GM12878 (cell line): Measurements from ENCODE around the gene AP4S1. TPM values are rescaled to one million over a fixed set of nuclear protein-coding genes. Genes with fewer than 3 reads are reported as not detected.

Experiments used
- ATAC-seq: fragments of 200-7000 bp; cut with Tn5 transposase; 3 replicates; pipeline ENCODE4 v1.9.1; 2020; ENCODE audit warnings: mild to moderate bottlenecking, moderate library complexity
- BruUV-seq: library from RNA; stranded (reverse); fragments of 400-500 nt; replicated peaks from 2 replicates; lab custom pipeline; 2021; lab: Mats Ljungman, UMichigan
- CTCF ChIA-PET: fragments of 300-600 bp; sonication (Branson Sonifier 250); formaldehyde crosslinking; extraction: SDS; loops from one replicate; lab custom pipeline; 2021; ENCODE audit warnings: inconsistent platforms; lab: Yijun Ruan, JAX
- POLR2A ChIA-PET: fragments of 350-600 bp; formaldehyde crosslinking; extraction: SDS; loops from one replicate; lab custom pipeline; 2021; ENCODE audit warnings: inconsistent platforms; lab: Charles Lee
- RAD21 ChIA-PET: fragments of 300-600 bp; sonication (Branson Sonifier 250); formaldehyde crosslinking; loops from one replicate; lab custom pipeline; 2023; ENCODE audit warnings: antibody characterized with exemption; ENCODE audit not compliant: unreplicated experiment; lab: Charles Lee
- SMC1A ChIA-PET: fragments of 300-600 bp; sonication (Branson Sonifier 250); formaldehyde crosslinking; loops from one replicate; lab custom pipeline; 2023; ENCODE audit not compliant: unreplicated experiment, uncharacterized antibody; lab: Charles Lee
- DNase-seq: peaks from one replicate; pipeline ENCODE4 v3.0.0-alpha.2; 2011; ENCODE audit warnings: low read depth, low spot score
- FAIRE-seq: peaks from 3 replicates; lab custom pipeline; 2011; peaks lifted over from hg19 to GRCh38; lab: Jason Lieb, UNC
- H2AFZ ChIP-seq: 2 replicates; pipeline ENCODE4 v1.6.0; 2011; ENCODE audit warnings: low read depth, low read length, control low read depth; ENCODE audit not compliant: control insufficient read depth
- H3K27ac ChIP-seq: 2 replicates; pipeline ENCODE4 v1.5.1; 2011; ENCODE audit warnings: control low read depth; ENCODE audit not compliant: control insufficient read depth, insufficient read depth
- H3K27me3 ChIP-seq, 2 experiments: replicated peaks in 1 of 2; 2 replicates each; pipeline versions ENCODE4 v1.6.0 to v1.6.1; 2011; ENCODE audit warnings: low read length in 1 of 2; ENCODE audit not compliant: control insufficient read depth in 2 of 2, insufficient read depth in 2 of 2
- H3K36me3 ChIP-seq, 2 experiments: 2 replicates each; pipeline ENCODE4 v1.5.1; 2011; ENCODE audit warnings: low read length in 1 of 2; ENCODE audit not compliant: control insufficient read depth in 2 of 2, insufficient read depth in 2 of 2
- H3K4me1 ChIP-seq: 2 replicates; pipeline ENCODE4 v1.6.1; 2011; ENCODE audit warnings: mild to moderate bottlenecking, low read length, moderate library complexity, mixed read lengths; ENCODE audit not compliant: control insufficient read depth, insufficient read depth
- H3K4me2 ChIP-seq: 2 replicates; pipeline ENCODE4 v1.6.0; 2011; ENCODE audit warnings: control low read depth; ENCODE audit not compliant: control insufficient read depth, insufficient read depth
- H3K4me3 ChIP-seq: fragments of 200-600 bp; sonication (generic); 2 replicates; pipeline ENCODE4 v1.5.1; 2016
- H3K79me2 ChIP-seq: 2 replicates; pipeline ENCODE4 v1.6.0; 2011; ENCODE audit warnings: low read length; ENCODE audit not compliant: control insufficient read depth, insufficient read depth
- H3K9ac ChIP-seq: 2 replicates; pipeline ENCODE4 v1.8.0; 2011; ENCODE audit warnings: low read length, control low read depth, mixed read lengths; ENCODE audit not compliant: control insufficient read depth, insufficient read depth
- H3K9me3 ChIP-seq: replicated peaks from 3 replicates; pipeline ENCODE4 v1.5.1; 2011; ENCODE audit warnings: mild to moderate bottlenecking, low read length; ENCODE audit not compliant: control insufficient read depth, insufficient read depth
- H4K20me1 ChIP-seq: 2 replicates; pipeline ENCODE4 v1.6.0; 2011; ENCODE audit not compliant: control insufficient read depth, insufficient read depth
- CHD1 ChIP-seq: IDR thresholded peaks from 2 replicates; pipeline ENCODE4 v1.6.1; 2012; ENCODE audit warnings: low read depth, low read length, improper control_type of control experiment
- ELK1 ChIP-seq: IDR thresholded peaks from 2 replicates; pipeline ENCODE4 v1.6.1; 2012; ENCODE audit warnings: low read depth, low read length, improper control_type of control experiment
- ESRRA ChIP-seq: IDR thresholded peaks from 2 replicates; pipeline ENCODE4 v1.6.1; 2012; ENCODE audit warnings: mild to moderate bottlenecking, low read length, improper control_type of control experiment
- ETV6 ChIP-seq, 2 experiments: fragments of 450-650 bp in 1 of 2; IDR thresholded peaks in 1 of 2; conservative IDR thresholded peaks in 1 of 2; 2 replicates each; pipeline ENCODE4 v1.6.1; 2014; ENCODE audit warnings: antibody characterized with exemption in 1 of 2, borderline replicate concordance in 1 of 2, low read depth in 1 of 2, mild to moderate bottlenecking in 1 of 2, moderate library complexity in 1 of 2
- FOS ChIP-seq: IDR thresholded peaks from 3 replicates; pipeline ENCODE4 v1.6.1; 2011; ENCODE audit warnings: borderline replicate concordance; ENCODE audit not compliant: insufficient read length; ENCODE audit errors: extremely low read depth
- KDM1A ChIP-seq: fragments of 200-600 bp; sonication (generic); IDR thresholded peaks from 2 replicates; pipeline ENCODE4 v1.6.1; 2016; ENCODE audit warnings: borderline replicate concordance
- MTA3 ChIP-seq: IDR thresholded peaks from 2 replicates; pipeline ENCODE4 v1.6.1; 2012; ENCODE audit warnings: low read length, inconsistent platforms, borderline replicate concordance
- MYC ChIP-seq: IDR thresholded peaks from 2 replicates; pipeline ENCODE4 v1.6.1; 2011; ENCODE audit warnings: mild to moderate bottlenecking, low read length, moderate library complexity, inconsistent platforms; ENCODE audit not compliant: insufficient read depth, insufficient replicate concordance, insufficient read length, severe bottlenecking
- NR2C1 ChIP-seq: fragments of 450-650 bp; IDR thresholded peaks from 2 replicates; pipeline ENCODE4 v1.6.1; 2017; ENCODE audit warnings: antibody characterized with exemption, mild to moderate bottlenecking, moderate library complexity
- PAX8 ChIP-seq: fragments of 450-650 bp; IDR thresholded peaks from 2 replicates; pipeline ENCODE4 v1.6.1; 2017; ENCODE audit warnings: mild to moderate bottlenecking, moderate library complexity
- POU2F2 ChIP-seq: IDR thresholded peaks from 3 replicates; pipeline ENCODE4 v1.6.1; 2011; ENCODE audit warnings: low read depth, mild to moderate bottlenecking, low read length, borderline replicate concordance
- PRDM15 ChIP-seq: fragments of 450-650 bp; formaldehyde crosslinking; IDR thresholded peaks from 2 replicates; pipeline ENCODE4 v1.4.0; 2020; ENCODE audit warnings: mild to moderate bottlenecking, moderate library complexity
- RCOR1 ChIP-seq: conservative IDR thresholded peaks from 2 replicates; pipeline ENCODE4 v1.6.1; 2012; ENCODE audit warnings: low read depth, low read length, improper control_type of control experiment
- ZNF24 ChIP-seq: fragments of 450-650 bp; IDR thresholded peaks from 2 replicates; pipeline ENCODE4 v1.6.1; 2017; ENCODE audit warnings: antibody characterized with exemption, mild to moderate bottlenecking
- WGBS: methylation state at CpG from one replicate; pipeline ENCODE4 v1.1.6; 2016; ENCODE audit warnings: low lambda C conversion rate; ENCODE audit not compliant: insufficient replicate concordance, insufficient coverage; ENCODE audit errors: missing lambda C conversion rate; 5-methylcytosine and 5-hydroxymethylcytosine counted together
- in situ Hi-C: fragments of 300-500 bp; cut with MboI; formaldehyde crosslinking; loops from 9 replicates; pipeline ENCODE4 v1.14.3; 2018; ENCODE audit warnings: mixed read lengths
- intact Hi-C: fragments of 100-400 bp; cut with micrococcal nuclease; formaldehyde crosslinking; loops from one replicate; pipeline ENCODE4 v1.14.2; 2022; ENCODE audit not compliant: unreplicated experiment
- polyA plus RNA-seq, 11 experiments: library from polyadenylated mRNA; depleted of rRNA in 4 of 11; unstranded in 6 of 11; stranded (reverse) in 5 of 11; fragments of >200 nt; fragmentation: Nextera tagmentation in 4 of 11; fragmentation: Illumina TruSeq in 1 of 11; extraction: Ambion mirVana in 4 of 11; extraction: Trizol in 1 of 11; gene quantifications; 1 replicate in 1 of 11; 2 replicates in 10 of 11; pipeline versions ENCODE4 v1.2.1 to v1.2.3, GENCODE V29; 2011 to 2016; ENCODE audit warnings: inconsistent platforms in 2 of 11, missing spikeins in 2 of 11, low read depth in 1 of 11
- total RNA-seq, 4 experiments: library from RNA; depleted of rRNA in 3 of 4; stranded (reverse); fragments of >200 nt in 3 of 4; fragmentation: Illumina TruSeq in 1 of 4; extraction: Trizol in 1 of 4; gene quantifications; 2 replicates each; pipeline versions ENCODE4 v1.2.1 to v1.2.3, GENCODE V29; 2013 to 2021
- TF ChIP-seq, protein P1 (sequence below): fragments of 450-650 bp; IDR thresholded peaks from 2 replicates; pipeline ENCODE4 v1.6.1; 2017; ENCODE audit warnings: low read depth, mild to moderate bottlenecking, moderate library complexity
- TF ChIP-seq, protein P2 (sequence below): IDR thresholded peaks from 2 replicates; pipeline ENCODE4 v1.6.1; 2011; ENCODE audit warnings: mild to moderate bottlenecking, low read depth, low read length, moderate library complexity; ENCODE audit not compliant: insufficient replicate concordance

AP4S1 gene
- total and polyA plus RNA-seq, 10 of the 15 experiments (the other 5 are each of a cell fraction or from before 2014, with no cell fraction given) = 3.6 to 9.0 (median 5.7) TPM

DNA sequence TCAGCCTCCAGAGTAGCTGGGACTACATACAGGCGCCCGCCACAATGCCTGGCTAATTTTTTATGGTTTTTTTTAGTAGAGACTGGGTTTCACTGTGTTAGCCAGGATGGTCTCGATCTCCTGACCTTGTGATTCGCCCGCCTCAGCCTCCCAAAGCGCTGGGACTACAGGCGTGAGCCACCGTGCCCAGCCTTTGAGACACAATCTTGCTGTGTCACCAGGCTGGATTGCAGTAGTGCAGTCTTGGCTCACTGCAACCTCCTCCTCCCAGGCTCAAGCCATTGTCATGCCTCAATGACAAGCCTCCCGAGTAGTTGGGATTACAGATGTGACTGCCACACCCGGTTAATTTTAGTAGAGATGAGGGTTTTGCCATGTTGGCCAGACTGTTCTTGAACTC is 22.1 kb downstream of the AP4S1 start:
- H3K4me1 ChIP-seq = no peaks in the 10 kb centered on the region
- no peaks in the 10 kb centered on the region for H3K9me3 ChIP-seq
- no peak for ATAC-seq
- no peaks in the 10 kb centered on the region for H3K79me2 ChIP-seq
- DNase-seq = no peak
- no peak overlapping the region for H3K4me3 ChIP-seq
- no TSS peak for BruUV-seq
- no peak overlapping the region for H3K9ac ChIP-seq
- H3K36me3 ChIP-seq = no peaks in the 10 kb centered on the region
- CTCF ChIA-PET = interaction anchor here (1.2 kb wide), 1 partner anchor 9 kb away, joined by 3 read pairs; no protein-coding TSS in a partner anchor
- WGBS = 92% methylated on average over 10 of the region's 10 CpGs
- no peak for FAIRE-seq
- intact Hi-C loops = no loop called here
- in situ Hi-C loops = no loop called here
- no peak overlapping the region for H3K27ac ChIP-seq
- SMC1A ChIA-PET = no interaction called here
- RAD21 ChIA-PET = no interaction called here
- no peaks in the 10 kb centered on the region for H3K27me3 ChIP-seq
- POLR2A ChIA-PET = no interaction called here
- no peak overlapping the region for H3K4me2 ChIP-seq
- no peaks in the 10 kb centered on the region for H4K20me1 ChIP-seq
- no peak overlapping the region for H2AFZ ChIP-seq
- TF ChIP-seq MTA3 (no peak), POU2F2 (no peak), MYC (no peak), NR2C1 (no peak), PAX8 (no peak), RCOR1 (no peak), ETV6 (conservative IDR thresholded peaks at IDR 0.05 in 1 of 2, IDR thresholded peaks at IDR 0.05 in 1 of 2; ENCODE audit: borderline replicate concordance in 1 of 2, low read depth in 1 of 2) (no peak), ELK1 (no peak), ZNF24 (no peak), FOS (no peak), KDM1A (no peak), CHD1 (no peak), PRDM15 (CRISPR knock-in tag) (no peak), ESRRA (no peak)
- TF ChIP-seq, protein P1, sequence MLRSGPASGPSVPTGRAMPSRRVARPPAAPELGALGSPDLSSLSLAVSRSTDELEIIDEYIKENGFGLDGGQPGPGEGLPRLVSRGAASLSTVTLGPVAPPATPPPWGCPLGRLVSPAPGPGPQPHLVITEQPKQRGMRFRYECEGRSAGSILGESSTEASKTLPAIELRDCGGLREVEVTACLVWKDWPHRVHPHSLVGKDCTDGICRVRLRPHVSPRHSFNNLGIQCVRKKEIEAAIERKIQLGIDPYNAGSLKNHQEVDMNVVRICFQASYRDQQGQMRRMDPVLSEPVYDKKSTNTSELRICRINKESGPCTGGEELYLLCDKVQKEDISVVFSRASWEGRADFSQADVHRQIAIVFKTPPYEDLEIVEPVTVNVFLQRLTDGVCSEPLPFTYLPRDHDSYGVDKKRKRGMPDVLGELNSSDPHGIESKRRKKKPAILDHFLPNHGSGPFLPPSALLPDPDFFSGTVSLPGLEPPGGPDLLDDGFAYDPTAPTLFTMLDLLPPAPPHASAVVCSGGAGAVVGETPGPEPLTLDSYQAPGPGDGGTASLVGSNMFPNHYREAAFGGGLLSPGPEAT = no peak
- TF ChIP-seq, protein P2, sequence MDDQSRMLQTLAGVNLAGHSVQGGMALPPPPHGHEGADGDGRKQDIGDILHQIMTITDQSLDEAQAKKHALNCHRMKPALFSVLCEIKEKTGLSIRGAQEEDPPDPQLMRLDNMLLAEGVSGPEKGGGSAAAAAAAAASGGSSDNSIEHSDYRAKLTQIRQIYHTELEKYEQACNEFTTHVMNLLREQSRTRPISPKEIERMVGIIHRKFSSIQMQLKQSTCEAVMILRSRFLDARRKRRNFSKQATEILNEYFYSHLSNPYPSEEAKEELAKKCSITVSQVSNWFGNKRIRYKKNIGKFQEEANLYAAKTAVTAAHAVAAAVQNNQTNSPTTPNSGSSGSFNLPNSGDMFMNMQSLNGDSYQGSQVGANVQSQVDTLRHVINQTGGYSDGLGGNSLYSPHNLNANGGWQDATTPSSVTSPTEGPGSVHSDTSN = no peak
